HCT116 (cell line): Measurements from ENCODE around the gene MCF2L. TPM values are rescaled to one million over a fixed set of nuclear protein-coding genes. Genes with fewer than 3 reads are reported as not detected.

ENCODE experiments used
- ATAC-seq: fragments of 200-7000 bp; cut with Tn5 transposase; 2 replicates; pipeline ENCODE4 v1.9.1; 2020; ENCODE audit warnings: mild to moderate bottlenecking, moderate library complexity
- BruUV-seq: library from RNA; stranded (reverse); fragments of 400-500 nt; replicated peaks from 2 replicates; lab custom pipeline; 2021; lab: Mats Ljungman, UMichigan
- CTCF ChIA-PET: fragments of 300-600 bp; sonication (Branson Sonifier 250); formaldehyde crosslinking; loops from one replicate; lab custom pipeline; 2021; ENCODE audit warnings: antibody characterized with exemption; lab: Charles Lee
- POLR2A ChIA-PET: fragments of 300-600, 350-600 bp; sonication (Branson Sonifier 250); formaldehyde crosslinking; loops from one replicate; lab custom pipeline; 2021; ENCODE audit warnings: antibody characterized with exemption; lab: Charles Lee
- RAD21 ChIA-PET, 2 experiments: fragments of 300-600 bp; sonication (Branson Sonifier 250); formaldehyde crosslinking; loops; one replicate each; lab custom pipeline; 2023; ENCODE audit warnings: low total read pairs in 2 of 2; ENCODE audit not compliant: uncharacterized antibody in 2 of 2, unreplicated experiment in 2 of 2, low non-redundant PET in 1 of 2; lab: Charles Lee
- DNase-seq: peaks from one replicate; pipeline ENCODE4 v3.0.0-alpha.2; 2010; ENCODE audit warnings: low read depth, low spot score
- H2AFZ ChIP-seq: fragments of 200-600 bp; shearing (Covaris generic), sonication (generic); 2 replicates; pipeline ENCODE4 v1.6.1; 2017; ENCODE audit warnings: low read depth, mixed run types, mixed read lengths, antibody characterized with exemption, low read length; ENCODE audit not compliant: poor library complexity, severe bottlenecking
- H3K27ac ChIP-seq: 2 replicates; pipeline ENCODE4 v1.5.1; 2012; ENCODE audit warnings: low read depth, low read length
- H3K27me3 ChIP-seq: fragments of 200-600 bp; sonication (generic); 2 replicates; pipeline ENCODE4 v1.6.1; 2016; ENCODE audit warnings: mixed run types, low read length, mixed read lengths; ENCODE audit not compliant: insufficient read depth
- H3K36me3 ChIP-seq, 2 experiments: fragments of 200-500 bp in 1 of 2; fragments of 200-600 bp in 1 of 2; sonication (Bioruptor generic) in 1 of 2; sonication (generic) in 1 of 2; 2 replicates each; pipeline versions ENCODE4 v1.5.1 to v1.6.1; 2014 to 2016; ENCODE audit warnings: low read length in 2 of 2, inconsistent platforms in 1 of 2, mixed read lengths in 1 of 2, mixed run types in 1 of 2; ENCODE audit not compliant: insufficient read depth in 2 of 2, control insufficient read depth in 1 of 2
- H3K4me1 ChIP-seq, 2 experiments: fragments of 200-600 bp in 1 of 2; sonication (generic) in 1 of 2; 2 replicates each; pipeline versions ENCODE4 v1.5.1 to v1.6.1; 2012 to 2017; ENCODE audit warnings: low read length in 2 of 2, inconsistent platforms in 1 of 2, mild to moderate bottlenecking in 1 of 2, mixed read lengths in 1 of 2, mixed run types in 1 of 2, moderate library complexity in 1 of 2; ENCODE audit not compliant: insufficient read depth in 2 of 2, control insufficient read depth in 1 of 2
- H3K4me2 ChIP-seq: fragments of 200-600 bp; sonication (generic); 2 replicates; pipeline ENCODE4 v1.6.1; 2017; ENCODE audit warnings: mixed run types, low read length, mixed read lengths
- H3K4me3 ChIP-seq, 2 experiments: fragments of 200-600 bp in 1 of 2; sonication (generic) in 1 of 2; replicated peaks in 1 of 2; 2 replicates each; pipeline ENCODE4 v1.5.1; 2011 to 2016; ENCODE audit warnings: low read length in 2 of 2, control low read depth in 1 of 2, low read depth in 1 of 2, mild to moderate bottlenecking in 1 of 2, mixed read lengths in 1 of 2, mixed run types in 1 of 2
- H3K79me2 ChIP-seq: fragments of 200-600 bp; sonication (generic); 2 replicates; pipeline ENCODE4 v1.6.1; 2017; ENCODE audit warnings: mild to moderate bottlenecking, mixed run types, low read length, moderate library complexity, mixed read lengths; ENCODE audit not compliant: insufficient read depth
- H3K9ac ChIP-seq: fragments of 200-600 bp; sonication (generic); 2 replicates; pipeline ENCODE4 v1.6.1; 2016; ENCODE audit warnings: low read length, mixed read lengths
- H3K9me2 ChIP-seq: fragments of 200-600 bp; sonication (generic), shearing (Covaris generic); 2 replicates; pipeline ENCODE4 v1.6.1; 2017; ENCODE audit warnings: mixed run types, mild to moderate bottlenecking, moderate library complexity; ENCODE audit not compliant: insufficient read depth
- H3K9me3 ChIP-seq, 2 experiments: fragments of 200-500 bp in 1 of 2; fragments of 200-600 bp in 1 of 2; sonication (Bioruptor generic) in 1 of 2; sonication (generic) in 1 of 2; 2 replicates each; pipeline ENCODE4 v1.6.1; 2014 to 2017; ENCODE audit warnings: low read length in 2 of 2, mixed read lengths in 2 of 2, inconsistent platforms in 1 of 2, low read depth in 1 of 2, mild to moderate bottlenecking in 1 of 2, mixed run types in 1 of 2, moderate library complexity in 1 of 2; ENCODE audit not compliant: control insufficient read depth in 1 of 2, insufficient read depth in 1 of 2
- H4K20me1 ChIP-seq: fragments of 200-600 bp; sonication (generic), shearing (Covaris generic); 2 replicates; pipeline ENCODE4 v1.6.1; 2017; ENCODE audit warnings: mixed run types, mild to moderate bottlenecking, moderate library complexity; ENCODE audit not compliant: insufficient read depth
- CEBPB ChIP-seq: IDR thresholded peaks from 2 replicates; pipeline ENCODE4 v1.6.1; 2012; ENCODE audit warnings: low read depth
- CTCF ChIP-seq, 3 experiments: fragments of 200-600 bp in 1 of 3; sonication (generic) in 1 of 3; IDR thresholded peaks in 2 of 3; conservative IDR thresholded peaks in 1 of 3; 2 replicates each; pipeline ENCODE4 v1.5.1; 2012 to 2017; ENCODE audit warnings: low read depth in 2 of 3, low read length in 2 of 3, antibody characterized with exemption in 1 of 3, borderline replicate concordance in 1 of 3, control low read depth in 1 of 3, mild to moderate bottlenecking in 1 of 3, mixed read lengths in 1 of 3, mixed run types in 1 of 3, moderate library complexity in 1 of 3; ENCODE audit not compliant: insufficient read depth in 1 of 3
- EZH2 ChIP-seq: fragments of 200-600 bp; sonication (generic); IDR thresholded peaks from 2 replicates; pipeline ENCODE4 v1.6.1; 2017; ENCODE audit warnings: antibody characterized with exemption, mixed run types
- POLR2A ChIP-seq: IDR thresholded peaks from 2 replicates; pipeline ENCODE4 v1.7.0; 2011; ENCODE audit warnings: borderline replicate concordance; ENCODE audit not compliant: insufficient read depth, insufficient read length; ENCODE audit errors: extremely low read depth
- REST ChIP-seq: IDR thresholded peaks from 2 replicates; pipeline ENCODE4 v1.6.1; 2012; ENCODE audit warnings: low read depth
- SP1 ChIP-seq: IDR thresholded peaks from 2 replicates; pipeline ENCODE4 v1.6.1; 2012; ENCODE audit warnings: low read depth
- SRF ChIP-seq: IDR thresholded peaks from 2 replicates; pipeline ENCODE4 v1.6.1; 2012; ENCODE audit warnings: low read depth
- ZBTB33 ChIP-seq: IDR thresholded peaks from 2 replicates; pipeline ENCODE4 v1.6.1; 2011; ENCODE audit warnings: mild to moderate bottlenecking, low read length, moderate library complexity; ENCODE audit not compliant: insufficient replicate concordance; ENCODE audit errors: extremely low read depth
- ZNF274 ChIP-seq: fragments of 200-500 bp; sonication (Bioruptor generic); IDR thresholded peaks from 2 replicates; pipeline ENCODE4 v1.6.1; 2014; ENCODE audit warnings: mild to moderate bottlenecking, low read depth, low read length, inconsistent platforms
- intact Hi-C: fragments of 100-400 bp; cut with micrococcal nuclease; formaldehyde crosslinking; loops from 2 replicates; pipeline ENCODE4 v1.10.0; 2022
- total RNA-seq: library from RNA; stranded (reverse); gene quantifications from one replicate; pipeline ENCODE4 v1.2.1, GENCODE V29; 2021; ENCODE audit not compliant: unreplicated experiment

MCF2L gene
- total RNA-seq, 1 experiment from 2014 or later = 19.3 TPM

GRCh38 chr13:113002206-113002912, 33.3 kb downstream of the MCF2L start:
- no peaks in the 10 kb centered on the region for H3K36me3 ChIP-seq
- H3K27me3 ChIP-seq = no peaks in the 10 kb centered on the region
- H3K4me2 ChIP-seq = no peak overlapping the region
- ChIA-PET RAD21 (no interaction called here), POLR2A (no interaction called here), CTCF (no interaction called here)
- no peak overlapping the region for H3K4me3 ChIP-seq
- TF ChIP-seq CTCF (IDR thresholded peaks at IDR 0.05 in 2 of 3, conservative IDR thresholded peaks at IDR 0.05 in 1 of 3; ENCODE audit: borderline replicate concordance in 1 of 3, insufficient read depth in 1 of 3, low read depth in 2 of 3, low read length in 2 of 3) = peak in 2 of 3 experiments; percentile 46 to 53; a peak in 4 of 6 replicates
- no peak for TF ChIP-seq SRF
- no peak for TF ChIP-seq SP1
- no peak for TF ChIP-seq CEBPB
- no peak for TF ChIP-seq ZNF274
- no peak for TF ChIP-seq ZBTB33
- TF ChIP-seq EZH2 = no peak
- TF ChIP-seq POLR2A = no peak
- no peak for TF ChIP-seq REST
- DNase-seq (no peak), ATAC-seq (peak; percentile 72)
- no peaks in the 10 kb centered on the region for H3K9me3 ChIP-seq
- no peak overlapping the region for H2AFZ ChIP-seq
- no peaks in the 10 kb centered on the region for H3K4me1 ChIP-seq
- no peaks in the 10 kb centered on the region for H3K9me2 ChIP-seq
- no peak overlapping the region for H3K27ac ChIP-seq
- no peak overlapping the region for H3K9ac ChIP-seq
- intact Hi-C loops = no loop called here
- BruUV-seq = no TSS peak
- H3K79me2 ChIP-seq = no peaks in the 10 kb centered on the region
- H4K20me1 ChIP-seq = no peaks in the 10 kb centered on the region
